ENCODE measurements around the gene CAND2. TPM values are rescaled to one million over a fixed set of nuclear protein-coding genes. Genes with fewer than 3 reads are reported as not detected.

Gene CAND2
- total and polyA plus RNA-seq, 10 of the 15 experiments (the other 5 are each of a cell fraction or from before 2014, with no cell fraction given) = 0.03 to 1.9 (median 0.52) TPM

- TF ChIP-seq, protein P1, sequence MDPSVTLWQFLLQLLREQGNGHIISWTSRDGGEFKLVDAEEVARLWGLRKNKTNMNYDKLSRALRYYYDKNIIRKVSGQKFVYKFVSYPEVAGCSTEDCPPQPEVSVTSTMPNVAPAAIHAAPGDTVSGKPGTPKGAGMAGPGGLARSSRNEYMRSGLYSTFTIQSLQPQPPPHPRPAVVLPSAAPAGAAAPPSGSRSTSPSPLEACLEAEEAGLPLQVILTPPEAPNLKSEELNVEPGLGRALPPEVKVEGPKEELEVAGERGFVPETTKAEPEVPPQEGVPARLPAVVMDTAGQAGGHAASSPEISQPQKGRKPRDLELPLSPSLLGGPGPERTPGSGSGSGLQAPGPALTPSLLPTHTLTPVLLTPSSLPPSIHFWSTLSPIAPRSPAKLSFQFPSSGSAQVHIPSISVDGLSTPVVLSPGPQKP (IDR thresholded peaks at IDR 0.05; ENCODE audit: low read depth, low read length) = no peak
- TF ChIP-seq CREB1 (IDR thresholded peaks at IDR 0.05; ENCODE audit: low read depth) (0 out of 2 replicates have a peak, but pooled peaks have one; percentile 18), MTA3 (IDR thresholded peaks at IDR 0.05; ENCODE audit: borderline replicate concordance, low read length) (no peak), PML (IDR thresholded peaks at IDR 0.05; ENCODE audit: low read length) (no peak), RBBP5 (conservative IDR thresholded peaks at IDR 0.05) (no peak), ETV6 (conservative IDR thresholded peaks at IDR 0.05 in 1 of 2, IDR thresholded peaks at IDR 0.05 in 1 of 2; ENCODE audit: borderline replicate concordance in 1 of 2, low read depth in 1 of 2) (no peak), POLR2AphosphoS5 (IDR thresholded peaks at IDR 0.05; ENCODE audit: low read length) (no peak), GABPA (IDR thresholded peaks at IDR 0.05; ENCODE audit: low read depth) (no peak), IKZF1 (conservative IDR thresholded peaks at IDR 0.05) (peak; percentile 52; the same call in 1 of the 2 replicates), IRF4 (IDR thresholded peaks at IDR 0.05; ENCODE audit: low read depth, low read length) (0 out of 2 replicates have a peak, but pooled peaks have one; percentile 48), ASH2L (IDR thresholded peaks at IDR 0.05; ENCODE audit: borderline replicate concordance, low read depth) (no peak), NKRF (conservative IDR thresholded peaks at IDR 0.05) (no peak), NBN (IDR thresholded peaks at IDR 0.05) (peak; percentile 34; the same call in 1 of the 2 replicates), BCL11A (IDR thresholded peaks at IDR 0.05; ENCODE audit: low read depth, low read length) (no peak), ZBTB40 (IDR thresholded peaks at IDR 0.05; ENCODE audit: borderline replicate concordance) (no peak), CBX5 (IDR thresholded peaks at IDR 0.05; ENCODE audit: low read depth) (no peak), SMAD5 (IDR thresholded peaks at IDR 0.05; ENCODE audit: low read depth) (no peak)
- TF ChIP-seq, protein P2, sequence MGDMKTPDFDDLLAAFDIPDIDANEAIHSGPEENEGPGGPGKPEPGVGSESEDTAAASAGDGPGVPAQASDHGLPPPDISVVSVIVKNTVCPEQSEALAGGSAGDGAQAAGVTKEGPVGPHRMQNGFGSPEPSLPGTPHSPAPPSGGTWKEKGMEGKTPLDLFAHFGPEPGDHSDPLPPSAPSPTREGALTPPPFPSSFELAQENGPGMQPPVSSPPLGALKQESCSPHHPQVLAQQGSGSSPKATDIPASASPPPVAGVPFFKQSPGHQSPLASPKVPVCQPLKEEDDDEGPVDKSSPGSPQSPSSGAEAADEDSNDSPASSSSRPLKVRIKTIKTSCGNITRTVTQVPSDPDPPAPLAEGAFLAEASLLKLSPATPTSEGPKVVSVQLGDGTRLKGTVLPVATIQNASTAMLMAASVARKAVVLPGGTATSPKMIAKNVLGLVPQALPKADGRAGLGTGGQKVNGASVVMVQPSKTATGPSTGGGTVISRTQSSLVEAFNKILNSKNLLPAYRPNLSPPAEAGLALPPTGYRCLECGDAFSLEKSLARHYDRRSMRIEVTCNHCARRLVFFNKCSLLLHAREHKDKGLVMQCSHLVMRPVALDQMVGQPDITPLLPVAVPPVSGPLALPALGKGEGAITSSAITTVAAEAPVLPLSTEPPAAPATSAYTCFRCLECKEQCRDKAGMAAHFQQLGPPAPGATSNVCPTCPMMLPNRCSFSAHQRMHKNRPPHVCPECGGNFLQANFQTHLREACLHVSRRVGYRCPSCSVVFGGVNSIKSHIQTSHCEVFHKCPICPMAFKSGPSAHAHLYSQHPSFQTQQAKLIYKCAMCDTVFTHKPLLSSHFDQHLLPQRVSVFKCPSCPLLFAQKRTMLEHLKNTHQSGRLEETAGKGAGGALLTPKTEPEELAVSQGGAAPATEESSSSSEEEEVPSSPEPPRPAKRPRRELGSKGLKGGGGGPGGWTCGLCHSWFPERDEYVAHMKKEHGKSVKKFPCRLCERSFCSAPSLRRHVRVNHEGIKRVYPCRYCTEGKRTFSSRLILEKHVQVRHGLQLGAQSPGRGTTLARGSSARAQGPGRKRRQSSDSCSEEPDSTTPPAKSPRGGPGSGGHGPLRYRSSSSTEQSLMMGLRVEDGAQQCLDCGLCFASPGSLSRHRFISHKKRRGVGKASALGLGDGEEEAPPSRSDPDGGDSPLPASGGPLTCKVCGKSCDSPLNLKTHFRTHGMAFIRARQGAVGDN (IDR thresholded peaks at IDR 0.05) = no peak
Measured at GRCh38 chr3:12868039-12869034, 71.9 kb downstream of the CAND2 start (continued).

Data from GM12878 (cell line).